H1 (cell line): ENCODE measurements around the gene RNF157.

Experiments used
- POLR2A ChIP-seq, 2 experiments: IDR thresholded peaks; 1 replicate in 1 of 2; 2 replicates in 1 of 2; pipeline ENCODE4 v1.6.1; 2011; ENCODE audit warnings: low read depth in 2 of 2, low read length in 2 of 2, mild to moderate bottlenecking in 2 of 2; ENCODE audit errors: control extremely low read depth in 1 of 2
- POLR2AphosphoS5 ChIP-seq: IDR thresholded peaks from 2 replicates; pipeline ENCODE4 v1.6.1; 2011; ENCODE audit warnings: low read depth, low read length
- TAF1 ChIP-seq: IDR thresholded peaks from 2 replicates; pipeline ENCODE4 v1.6.1; 2011; ENCODE audit warnings: mild to moderate bottlenecking, low read depth, low read length

DNA sequence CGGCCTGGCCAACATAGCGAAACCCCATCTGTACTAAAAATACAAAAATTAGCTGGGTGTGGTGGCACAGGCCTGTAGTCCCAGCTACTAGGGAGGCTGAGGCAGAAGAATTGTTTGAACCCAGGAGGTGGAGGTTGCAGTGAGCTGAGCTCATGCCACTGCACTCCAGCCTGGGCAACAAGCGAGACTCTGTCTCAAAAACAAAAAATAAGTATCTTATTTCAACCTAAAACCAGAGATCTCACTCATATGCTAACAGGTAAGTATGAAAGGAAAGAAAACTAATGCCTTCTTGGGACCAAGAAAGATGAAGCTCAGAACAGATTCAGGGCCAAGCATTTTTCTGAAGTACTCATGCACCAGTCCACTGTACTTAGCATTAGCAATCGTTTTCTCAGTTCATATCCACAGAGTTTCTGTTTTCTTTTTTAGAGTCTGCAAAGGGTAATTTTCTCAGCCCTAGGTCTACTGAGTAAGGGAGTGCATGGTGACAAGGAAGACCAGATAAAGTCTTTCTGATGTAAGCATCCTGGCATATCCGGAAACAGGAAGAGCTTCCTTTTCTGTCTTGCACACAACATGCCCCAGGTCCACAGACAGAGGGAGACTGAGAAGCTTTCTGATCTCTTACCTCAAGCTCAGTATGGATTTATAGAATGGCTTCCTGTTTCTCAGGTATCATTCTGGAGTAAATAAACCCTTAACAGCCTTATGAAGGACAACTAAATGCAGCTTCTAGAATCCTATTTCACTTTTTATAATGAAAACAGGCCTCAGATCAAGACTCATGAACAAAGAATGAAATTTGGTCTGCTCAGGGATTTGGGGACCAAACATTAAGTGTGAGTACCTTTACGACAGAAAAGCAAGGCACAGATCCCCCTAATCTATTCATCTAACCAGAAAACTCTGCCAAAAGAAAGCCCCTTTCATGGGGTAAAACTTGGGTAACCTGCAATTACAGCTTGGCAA lies 60.5 kb downstream of the RNF157 start:
- no peak for TF ChIP-seq POLR2AphosphoS5
- no peak for TF ChIP-seq POLR2A (IDR thresholded peaks at IDR 0.05; ENCODE audit: control extremely low read depth in 1 of 2, low read depth in 2 of 2, low read length in 2 of 2)
- no peak for TF ChIP-seq TAF1
